Body of pancreas (tissue), 4 donors: ENCODE data around the gene UGT1A5. TPM values are rescaled to one million over a fixed set of nuclear protein-coding genes. Genes with fewer than 3 reads are reported as not detected.

ENCODE experiments used
- ATAC-seq: fragments of 150-250 bp; one replicate; pipeline ENCODE4 v1.9.1; 2016
- DNase-seq, 4 donors: peaks; one replicate each; pipeline ENCODE4 v3.0.0-alpha.2; 2019
- H3K27ac ChIP-seq, 4 donors: fragments of 200-600 bp; sonication (generic); 1 replicate in 3 of 4; 2 replicates in 1 of 4; pipeline versions ENCODE4 v1.5.1 to v1.6.1; 2016 to 2019; ENCODE audit warnings: mild to moderate bottlenecking in 1 of 4, mixed read lengths in 1 of 4, moderate library complexity in 1 of 4
- H3K27me3 ChIP-seq, 2 donors: fragments of 200-600 bp; sonication (generic); one replicate each; pipeline ENCODE4 v1.6.0; 2016; ENCODE audit warnings: mild to moderate bottlenecking in 1 of 2
- H3K36me3 ChIP-seq, 2 donors: fragments of 200-600 bp; sonication (generic); replicated peaks in 1 of 2; 2 replicates each; pipeline ENCODE4 v1.5.1; 2016; ENCODE audit warnings: low read depth in 2 of 2; ENCODE audit not compliant: insufficient read depth in 1 of 2
- H3K4me1 ChIP-seq: fragments of 200-600 bp; sonication (generic); one replicate; pipeline ENCODE4 v1.6.0; 2016
- H3K4me3 ChIP-seq, 2 donors: fragments of 200-600 bp; sonication (generic); 1 replicate in 1 of 2; 2 replicates in 1 of 2; pipeline ENCODE4 v1.5.1; 2016 to 2019
- H3K9me3 ChIP-seq, 3 donors: fragments of 200-600 bp; sonication (generic); 1 replicate in 2 of 3; 2 replicates in 1 of 3; pipeline ENCODE4 v1.5.1; 2016
- CTCF ChIP-seq, 7 experiments: fragments of 450-650 bp in 4 of 7; fragments of 200-600 bp in 3 of 7; sonication (generic) in 3 of 7; IDR thresholded peaks; one replicate each; pipeline ENCODE4 v1.5.1; 2016 to 2019; ENCODE audit warnings: antibody characterized with exemption in 7 of 7
- POLR2A ChIP-seq, 3 donors: fragments of 450-650 bp; IDR thresholded peaks; one replicate each; pipeline ENCODE4 v1.6.1; 2016; ENCODE audit warnings: antibody characterized with exemption in 3 of 3, mild to moderate bottlenecking in 2 of 3
- WGBS, 2 donors: methylation state at CpG; one replicate each; pipeline ENCODE4 v1.1.5; 2017; 5-methylcytosine and 5-hydroxymethylcytosine counted together
- intact Hi-C: fragments of 100-400 bp; cut with DNase I; formaldehyde crosslinking; loops from one replicate; pipeline ENCODE4 v1.15.1; 2023
- total RNA-seq, 2 donors: library from RNA; depleted of rRNA; stranded (reverse); fragments of >200 nt; gene quantifications; one replicate each; pipeline ENCODE4 v1.1.0, GENCODE V29; 2016

UGT1A5 gene
- total RNA-seq, 2 donors from 2014 or later = not detected

GRCh38 chr2:233793465-233794127, 80.9 kb downstream of the UGT1A5 start:
- Histone ChIP-seq H3K36me3 (no peaks in the 10 kb centered on the region), H3K4me3 (no peak overlapping the region), H3K27ac (no peak overlapping the region), H3K27me3 (no peaks in the 10 kb centered on the region), H3K4me1 (no peaks in the 10 kb centered on the region), H3K9me3 (no peaks in the 10 kb centered on the region)
- no peak for DNase-seq
- ATAC-seq = no peak
- TF ChIP-seq POLR2A (IDR thresholded peaks at IDR 0.05) = no peak
- no peak for TF ChIP-seq CTCF (IDR thresholded peaks at IDR 0.05)
- intact Hi-C loops = no loop called here
- WGBS, 2 donors = 60 to 61% methylated on average over 10 to 18 of the region's 18 CpGs

DNA sequence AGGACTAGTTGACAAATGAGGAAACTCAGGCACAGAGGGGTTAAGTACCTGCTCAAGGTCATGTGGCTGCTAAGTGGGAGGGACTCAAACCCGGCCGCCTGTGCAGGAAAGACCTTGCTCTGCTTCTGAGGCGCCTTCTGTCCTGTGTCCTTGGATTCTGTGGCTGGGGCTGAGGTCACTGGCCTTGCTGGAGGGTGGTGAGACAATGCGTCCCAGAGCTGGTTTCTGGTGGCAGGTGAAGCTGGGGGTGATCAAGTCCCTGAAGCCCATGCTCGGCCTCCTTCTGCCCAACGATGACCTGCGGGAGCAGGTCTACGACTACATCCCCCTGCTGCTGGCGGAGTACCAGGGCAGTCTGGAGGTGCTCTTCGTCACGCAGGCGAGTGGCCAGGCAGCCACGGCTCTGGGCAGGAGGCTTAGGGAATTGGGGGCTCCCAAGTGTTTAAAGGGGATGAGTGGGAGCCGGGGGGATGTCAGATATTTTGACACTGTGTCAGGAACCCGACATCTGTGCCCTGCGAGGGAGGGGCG, 81.5 kb downstream of the UGT1A5 start:
- Histone ChIP-seq H3K4me3 (no peak overlapping the region), H3K36me3 (no peaks in the 10 kb centered on the region), H3K27me3 (no peaks in the 10 kb centered on the region), H3K27ac (no peak overlapping the region), H3K4me1 (no peaks in the 10 kb centered on the region), H3K9me3 (no peaks in the 10 kb centered on the region)
- TF ChIP-seq CTCF (IDR thresholded peaks at IDR 0.05) = no peak
- no peak for TF ChIP-seq POLR2A (IDR thresholded peaks at IDR 0.05)
- intact Hi-C loops = no loop called here
- ATAC-seq (no peak), DNase-seq (no peak)
- 24 to 65% methylated on average over 9 to 17 of the region's 17 CpGs for WGBS, 2 donors

DNA sequence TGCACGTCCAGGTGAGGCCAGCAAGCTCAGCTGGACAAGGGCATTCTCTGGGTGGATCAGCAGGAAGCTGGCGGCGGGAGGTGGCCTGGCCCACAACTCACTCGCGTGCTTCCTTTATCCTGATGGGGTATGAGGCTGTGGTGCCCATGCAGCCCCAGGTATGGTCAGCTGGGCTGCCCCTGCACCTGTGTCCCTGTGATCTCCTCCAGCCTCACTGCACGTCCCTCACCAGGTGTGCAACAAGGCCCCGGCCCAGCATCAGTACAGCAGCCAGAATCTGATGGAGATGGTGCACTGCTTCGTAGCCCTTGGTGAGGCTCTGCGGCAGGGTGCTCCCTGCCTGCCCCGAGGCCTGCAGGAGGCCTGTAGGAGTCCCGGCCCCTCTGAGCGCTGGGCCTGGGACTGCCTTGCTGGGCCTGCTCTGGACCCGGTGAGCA, 83.0 kb downstream of the UGT1A5 start:
- ATAC-seq (no peak), DNase-seq (no peak)
- WGBS, 2 donors = 88 to 100% methylated on average over 1 to 13 of the region's 13 CpGs
- Histone ChIP-seq H3K4me3 (no peak overlapping the region), H3K27ac (no peak overlapping the region), H3K9me3 (no peaks in the 10 kb centered on the region), H3K36me3 (no peaks in the 10 kb centered on the region), H3K27me3 (no peaks in the 10 kb centered on the region), H3K4me1 (no peaks in the 10 kb centered on the region)
- TF ChIP-seq POLR2A (IDR thresholded peaks at IDR 0.05) (no peak), CTCF (IDR thresholded peaks at IDR 0.05) (no peak)
- intact Hi-C loops = no loop called here

- no peak for ATAC-seq
- H3K4me1 ChIP-seq = no peaks in the 10 kb centered on the region
- intact Hi-C loops = no loop called here
- no peak for DNase-seq
- 81 to 88% methylated on average over 6 to 9 of the region's 9 CpGs for WGBS, 2 donors
- no peak overlapping the region for H3K4me3 ChIP-seq
- H3K36me3 ChIP-seq = no peaks in the 10 kb centered on the region
- no peak overlapping the region for H3K27ac ChIP-seq
- TF ChIP-seq CTCF (IDR thresholded peaks at IDR 0.05) (no peak), POLR2A (IDR thresholded peaks at IDR 0.05) (no peak)
- no peaks in the 10 kb centered on the region for H3K27me3 ChIP-seq
- H3K9me3 ChIP-seq = no peaks in the 10 kb centered on the region
Observed at GRCh38 chr2:233796254-233796653, 83.5 kb downstream of the UGT1A5 start.
